ENCODE data around the gene TMC1. TPM values are rescaled to one million over a fixed set of nuclear protein-coding genes. Genes with fewer than 3 reads are reported as not detected.
"Not testable (repeated sequence)": the region's sequence is repeated elsewhere in the genome, so short reads cannot be mapped to it uniquely, and the experiment has no call there.

Gene TMC1
- polyA plus RNA-seq, 2 of the 4 experiments (the other 2 are of a cell fraction): 0.12 to 0.17 TPM

- TF ChIP-seq ATOH8 (CRISPR knock-in tag; IDR thresholded peaks at IDR 0.05; ENCODE audit: low read depth) (no peak), MAZ (IDR thresholded peaks at IDR 0.05; ENCODE audit: borderline replicate concordance, low read depth, low read length) (no peak), CEBPB (IDR thresholded peaks at IDR 0.05) (no peak), KDM5A (IDR thresholded peaks at IDR 0.05) (no peak)
These were observed 35.4 kb upstream of the TMC1 start (continued) for GRCh38 chr9:72485821-72486593.

- Histone ChIP-seq H3K4me2 (no peak overlapping the region), H3K4me1 (peaks cover 25% of the 10 kb centered on the region), H3K4me3 (no peak overlapping the region), H3K27ac (peak overlapping the region in 1 of 2 experiments; percentile 64; a peak in 3 of 6 replicates), H3K9me3 (no peaks in the 10 kb centered on the region)
- POLR2A ChIA-PET: no interaction called here
- TF ChIP-seq E2F6 (IDR thresholded peaks at IDR 0.05; ENCODE audit: borderline replicate concordance, low read depth) (no peak), ZC3H11A (IDR thresholded peaks at IDR 0.05) (no peak), PBX3 (IDR thresholded peaks at IDR 0.05) (no peak), ZSCAN20 (CRISPR knock-in tag; IDR thresholded peaks at IDR 0.05) (no peak), EHMT2 (IDR thresholded peaks at IDR 0.05; ENCODE audit: low read depth) (no peak), PHF8 (IDR thresholded peaks at IDR 0.05; ENCODE audit: borderline replicate concordance, low read depth) (no peak), HDAC2 (IDR thresholded peaks at IDR 0.05) (no peak), POLR2A (IDR thresholded peaks at IDR 0.05; ENCODE audit: low read length) (no peak), JUN (IDR thresholded peaks at IDR 0.05) (no peak), KDM5A (IDR thresholded peaks at IDR 0.05) (no peak), NPAS2 (CRISPR knock-in tag; IDR thresholded peaks at IDR 0.05; ENCODE audit: borderline replicate concordance) (no peak), CBX2 (IDR thresholded peaks at IDR 0.05; ENCODE audit: borderline replicate concordance, low read depth) (no peak), MAZ (IDR thresholded peaks at IDR 0.05; ENCODE audit: borderline replicate concordance, low read depth, low read length) (no peak), EHF (CRISPR knock-in tag; IDR thresholded peaks at IDR 0.05) (no peak), FOSL2 (IDR thresholded peaks at IDR 0.05) (no peak), FOSL2 (CRISPR knock-in tag; IDR thresholded peaks at IDR 0.05) (no peak), MAX (IDR thresholded peaks at IDR 0.05) (no peak)
- no peak for ATAC-seq
- CTCF ChIA-PET: interaction anchor here (0.6 to 1.6 kb wide), 2 partner anchors 106 to 160 kb away, joined by 3 to 5 read pairs; no protein-coding TSS in a partner anchor
- FAIRE-seq: no peak
- 59% methylated on average over 1 of the region's 1 CpG for WGBS (ENCODE audit: missing lambda C conversion rate)
- no peak for DNase-seq (ENCODE audit: low read depth in 1 of 2, low spot score in 1 of 2)
These were observed 34.8 kb upstream of the TMC1 start for GRCh38 chr9:72486594-72486955.

- DNase-seq (ENCODE audit: low read depth in 1 of 2, low spot score in 1 of 2); H3K4me3 ChIP-seq; H3K9me3 ChIP-seq; POLR2A ChIA-PET; ATAC-seq; H3K4me2 ChIP-seq; CTCF ChIA-PET; FAIRE-seq: not testable (repeated sequence)
- H3K27ac ChIP-seq: peak overlapping the region in 1 of 2 experiments; percentile 64; a peak in 1 of 6 replicates
- WGBS (ENCODE audit: missing lambda C conversion rate): 88% methylated on average over 4 of the region's 4 CpGs
- H3K4me1 ChIP-seq: peaks cover 22% of the 10 kb centered on the region
These were observed 33.7 kb upstream of the TMC1 start for GRCh38 chr9:72487665-72488064.

GRCh38 chr9:72489986-72490385, 31.4 kb upstream of the TMC1 start:
- Histone ChIP-seq H3K27ac (no peak overlapping the region), H3K9me3 (no peaks in the 10 kb centered on the region), H3K4me3 (no peak overlapping the region), H3K4me2 (no peak overlapping the region), H3K4me1 (peaks cover 11% of the 10 kb centered on the region)
- ChIA-PET CTCF (interaction anchor here (1.0 kb wide), 1 partner anchor 8 kb away, joined by 4 read pairs; no protein-coding TSS in a partner anchor), POLR2A (no interaction called here)
- no peak for FAIRE-seq
- WGBS (ENCODE audit: missing lambda C conversion rate): 91% methylated on average over 1 of the region's 1 CpG
- ATAC-seq: no peak
- DNase-seq (ENCODE audit: low read depth in 1 of 2, low spot score in 1 of 2): no peak
- TF ChIP-seq EP300 (IDR thresholded peaks at IDR 0.05): no peak
- TF ChIP-seq RARB (CRISPR knock-in tag; IDR thresholded peaks at IDR 0.05): no peak
- no peak for TF ChIP-seq ESRRA (IDR thresholded peaks at IDR 0.05; ENCODE audit: borderline replicate concordance, low read length)
- no peak for TF ChIP-seq CBX8 (IDR thresholded peaks at IDR 0.05)
- TF ChIP-seq HEYL (CRISPR knock-in tag; IDR thresholded peaks at IDR 0.05): no peak
- no peak for TF ChIP-seq CTCF (IDR thresholded peaks at IDR 0.05)
- no peak for TF ChIP-seq KDM1A (IDR thresholded peaks at IDR 0.05; ENCODE audit: low read depth)
- no peak for TF ChIP-seq KDM5A (IDR thresholded peaks at IDR 0.05)
- TF ChIP-seq FOXS1 (CRISPR knock-in tag; IDR thresholded peaks at IDR 0.05): no peak

Data from A549 (cell line).